ENCODE data around the gene KMO. TPM values are rescaled to one million over a fixed set of nuclear protein-coding genes. Genes with fewer than 3 reads are reported as not detected.
A peak's percentile ranks its signal among the peaks of the same experiment; 100 is the strongest.

Gene KMO
- total RNA-seq, 1 donor from 2014 or later, result 0.10 TPM

DNA sequence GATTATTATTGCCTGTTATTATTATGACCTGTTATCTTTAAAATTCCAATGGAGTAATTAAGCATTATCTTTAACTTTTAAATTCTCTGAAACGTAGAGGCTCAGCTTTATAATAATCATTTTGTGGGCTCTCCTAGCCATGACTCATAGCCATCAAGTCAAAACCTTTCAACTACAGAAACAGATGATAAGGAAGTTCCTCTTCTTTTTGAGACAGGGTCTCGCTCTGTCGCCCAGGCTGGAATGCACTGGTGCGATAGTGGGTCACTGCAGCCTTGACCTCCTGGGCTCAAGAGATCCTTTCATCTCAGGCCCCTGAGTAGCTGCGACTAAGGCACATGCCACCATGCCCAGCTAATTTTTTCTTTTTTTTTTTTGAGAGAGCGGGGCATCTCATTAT is 64.5 kb downstream of the KMO start:
- no peak for DNase-seq

DNA sequence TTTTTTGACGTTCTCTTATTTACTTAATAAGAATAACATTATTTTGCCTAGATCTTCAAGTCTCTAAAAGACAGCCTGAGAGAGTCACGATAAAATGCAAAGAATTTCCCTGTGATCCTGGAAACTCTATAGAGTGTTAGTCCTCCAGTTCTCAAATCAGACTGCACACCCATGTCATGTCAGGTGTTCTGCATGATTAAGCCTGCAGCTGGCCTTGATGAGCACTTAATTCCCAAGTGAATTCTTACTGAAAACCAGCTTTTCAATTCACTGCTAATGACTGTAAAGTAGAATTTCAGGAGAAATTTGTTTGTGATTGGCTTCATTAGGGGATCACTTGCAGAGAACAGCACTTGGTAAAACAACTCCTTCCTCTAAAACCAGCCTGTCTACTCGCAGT is 66.1 kb downstream of the KMO start:
- DNase-seq, result no peak

DNA sequence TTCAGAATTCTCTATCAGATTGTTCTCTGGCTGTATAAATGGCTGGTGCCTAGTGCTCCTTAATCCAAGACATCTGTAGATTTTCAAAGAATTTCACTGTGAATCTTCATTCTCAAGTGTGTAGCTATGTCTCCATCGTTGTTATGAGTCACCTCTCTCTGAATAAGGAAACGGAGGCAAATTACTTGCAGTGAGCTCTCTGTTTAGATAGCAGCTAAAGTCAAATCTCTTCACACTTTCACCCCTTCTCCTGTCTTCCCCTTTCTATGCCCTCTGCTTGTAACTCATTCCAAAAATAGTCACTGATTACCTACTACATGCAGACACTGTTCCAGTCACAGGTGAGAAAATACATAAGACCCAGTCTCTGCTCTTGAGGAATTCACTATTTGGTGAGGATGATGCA is 68.3 kb downstream of the KMO start:
- DNase-seq, result no peak

- no peak for DNase-seq
Measured at GRCh38 chr1:241603731-241604245, 71.6 kb downstream of the KMO start.

GRCh38 chr1:241605146-241605805 is 73.1 kb downstream of the KMO start:
- no peak for DNase-seq

DNA sequence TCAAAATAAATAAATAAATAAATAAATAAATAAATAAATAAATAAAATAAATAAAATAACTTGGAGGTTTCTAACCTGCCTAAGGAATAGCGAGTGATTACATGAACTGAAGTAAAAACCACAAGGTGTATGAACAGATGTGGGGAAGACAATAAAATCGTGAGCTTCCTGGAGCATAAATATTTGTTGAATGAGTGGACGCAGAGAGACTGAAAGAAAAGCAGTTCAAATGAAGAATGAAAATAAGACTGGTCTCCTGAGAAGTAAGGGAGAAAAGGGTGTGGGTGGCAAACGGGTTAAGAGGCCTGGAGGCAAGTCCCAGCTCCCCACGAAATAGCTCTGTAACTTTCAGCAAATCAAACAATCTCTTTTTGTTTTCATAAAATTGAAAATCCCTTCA is 74.4 kb downstream of the KMO start:
- DNase-seq, result no peak

DNA sequence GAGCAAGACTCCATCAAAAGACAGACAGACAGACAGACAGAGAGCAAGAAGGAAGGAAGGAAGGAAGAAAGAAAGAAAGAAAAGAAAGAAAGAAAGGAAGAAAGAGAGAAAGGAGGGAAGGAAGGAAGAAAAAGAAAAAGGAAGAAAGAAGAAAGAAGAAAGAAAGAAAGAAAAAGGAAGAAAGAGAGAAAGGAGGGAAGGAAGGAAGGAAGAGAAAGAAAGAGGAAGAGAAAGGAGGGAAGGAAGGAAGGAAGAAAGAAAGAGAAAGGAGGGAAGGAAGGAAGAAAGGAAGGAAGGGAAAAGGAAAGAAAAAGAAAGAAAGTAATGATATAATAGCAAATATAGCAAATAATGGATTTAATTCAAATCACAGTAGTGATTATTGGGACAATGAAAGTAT is 75.3 kb downstream of the KMO start:
- DNase-seq, result no peak

DNA sequence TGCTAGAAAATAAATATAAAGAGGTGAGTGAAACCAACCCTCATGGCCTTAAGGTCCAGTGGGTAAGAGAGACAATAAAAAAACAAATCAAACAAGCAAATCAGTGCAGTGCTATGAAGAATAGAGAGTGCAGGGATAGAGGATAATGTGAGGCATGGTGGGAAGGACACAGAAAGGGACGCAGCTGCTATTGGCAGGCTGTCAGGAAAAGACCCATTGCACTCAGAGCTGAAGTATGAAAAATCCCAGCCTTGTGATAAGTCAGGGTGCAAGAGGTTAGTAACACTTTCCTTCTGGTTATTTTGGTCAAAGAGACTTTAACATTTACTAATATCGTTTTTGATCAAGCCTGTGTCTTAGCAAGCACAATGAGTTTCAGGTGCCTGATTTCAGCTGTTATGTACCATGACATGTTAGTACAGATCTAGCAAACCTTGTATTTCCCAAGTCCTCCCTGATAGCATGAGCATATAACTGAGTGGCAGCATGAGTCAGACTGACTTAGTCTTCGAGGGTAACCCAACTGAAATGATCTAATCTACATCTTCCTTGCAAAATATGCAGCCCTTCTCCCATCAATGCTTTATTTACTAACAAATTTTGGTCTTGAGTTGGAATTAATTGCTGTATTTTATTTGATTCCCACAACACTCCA is 76.3 kb downstream of the KMO start:
- peak; percentile 12 for DNase-seq

DNA sequence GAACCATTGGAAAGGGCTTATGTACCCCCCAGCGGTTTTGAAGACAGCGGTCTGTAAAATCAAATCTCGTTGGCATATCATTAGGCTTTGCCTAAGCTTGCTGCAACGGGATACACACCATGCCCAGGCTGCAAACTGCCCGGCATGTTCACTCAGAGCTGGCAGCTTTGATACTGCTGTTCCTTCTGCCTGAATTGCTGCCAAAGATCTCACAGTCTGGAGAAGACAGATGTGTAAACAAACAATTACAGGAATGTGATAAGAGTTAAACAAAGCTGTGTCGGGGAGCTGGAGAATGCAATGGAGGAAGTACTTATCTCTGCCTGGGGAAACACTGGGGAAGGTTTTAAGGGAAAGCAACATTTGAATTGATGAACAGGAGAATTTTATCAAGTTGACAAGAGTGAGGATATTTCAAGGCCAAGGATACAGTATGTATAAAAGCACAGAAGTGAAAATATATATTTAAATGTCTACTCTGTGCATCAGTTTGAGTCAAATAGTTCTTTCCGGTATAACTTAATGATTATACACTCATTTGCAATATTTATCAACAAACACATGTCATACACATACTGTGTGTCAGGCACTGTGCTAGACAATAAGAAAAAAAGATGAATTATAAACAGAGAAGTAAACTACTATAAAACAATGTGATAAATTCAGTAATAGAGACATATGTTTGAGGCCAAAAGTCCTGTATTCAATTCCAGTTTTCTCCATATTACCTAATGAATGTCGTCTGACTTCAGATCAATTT is 78.1 kb downstream of the KMO start:
- DNase-seq, result peak; percentile 9

DNA sequence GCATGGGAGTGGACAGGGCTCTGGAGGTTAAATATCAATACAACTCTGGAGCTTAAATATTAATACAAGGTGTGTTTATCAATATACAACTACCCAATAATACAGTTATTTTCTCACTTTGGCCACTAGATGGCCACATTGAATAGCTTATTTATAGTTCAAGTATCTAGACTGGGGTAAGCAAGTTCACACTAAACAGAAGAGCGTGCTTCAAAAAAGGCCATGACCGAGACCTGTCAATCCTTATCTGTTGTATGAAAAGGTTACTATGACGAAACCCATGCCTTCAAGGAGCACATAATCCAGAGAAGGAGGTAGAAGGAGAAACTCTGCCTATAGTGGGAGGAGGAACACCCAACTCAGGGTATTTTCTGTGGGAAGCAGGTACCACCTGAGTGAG is 78.9 kb downstream of the KMO start:
- DNase-seq, result peak; percentile 76

DNA sequence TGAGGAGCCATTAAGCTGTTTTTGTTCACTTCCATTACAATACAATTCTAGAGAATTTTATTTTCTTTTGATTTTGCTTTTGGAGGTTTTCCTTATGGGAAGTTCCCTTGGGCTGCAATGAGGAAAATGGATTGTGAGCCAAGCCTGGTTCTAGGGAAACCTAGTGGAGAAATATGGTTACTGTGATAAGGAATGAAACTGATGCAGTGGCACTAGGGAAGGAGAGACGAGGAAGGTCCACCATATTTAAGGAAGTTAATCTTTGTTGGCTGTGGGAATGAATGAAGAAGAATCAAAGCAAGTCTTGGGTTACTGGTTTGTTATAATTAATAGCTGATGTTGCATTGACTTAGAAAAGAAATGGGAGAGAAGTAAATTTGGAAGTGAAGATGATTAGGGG is 79.6 kb downstream of the KMO start:
- no peak for DNase-seq

- no peak for DNase-seq
Measured at GRCh38 chr1:241612533-241613477, 80.6 kb downstream of the KMO start.

DNA sequence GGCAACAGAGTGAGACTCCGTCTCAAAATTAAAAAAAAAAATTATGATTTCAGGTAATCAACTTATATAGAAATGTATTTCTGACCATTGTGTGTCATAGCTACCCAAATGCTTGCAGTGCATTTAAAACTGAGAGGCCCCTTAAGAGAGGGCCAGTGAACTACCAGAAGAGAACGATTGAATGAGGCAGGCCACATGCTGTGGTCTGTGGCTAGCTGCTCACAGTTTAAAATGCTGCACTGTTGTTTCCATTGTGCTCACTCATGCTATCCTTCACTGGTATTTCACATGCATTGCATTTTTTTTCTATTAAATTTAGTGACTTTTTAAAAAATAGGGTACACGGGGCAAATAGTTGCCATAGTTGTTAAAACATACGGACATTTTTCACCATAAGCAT is 82.0 kb downstream of the KMO start:
- no peak for DNase-seq

- no peak for DNase-seq
Measured at GRCh38 chr1:241614572-241614971, 82.4 kb downstream of the KMO start.

DNA sequence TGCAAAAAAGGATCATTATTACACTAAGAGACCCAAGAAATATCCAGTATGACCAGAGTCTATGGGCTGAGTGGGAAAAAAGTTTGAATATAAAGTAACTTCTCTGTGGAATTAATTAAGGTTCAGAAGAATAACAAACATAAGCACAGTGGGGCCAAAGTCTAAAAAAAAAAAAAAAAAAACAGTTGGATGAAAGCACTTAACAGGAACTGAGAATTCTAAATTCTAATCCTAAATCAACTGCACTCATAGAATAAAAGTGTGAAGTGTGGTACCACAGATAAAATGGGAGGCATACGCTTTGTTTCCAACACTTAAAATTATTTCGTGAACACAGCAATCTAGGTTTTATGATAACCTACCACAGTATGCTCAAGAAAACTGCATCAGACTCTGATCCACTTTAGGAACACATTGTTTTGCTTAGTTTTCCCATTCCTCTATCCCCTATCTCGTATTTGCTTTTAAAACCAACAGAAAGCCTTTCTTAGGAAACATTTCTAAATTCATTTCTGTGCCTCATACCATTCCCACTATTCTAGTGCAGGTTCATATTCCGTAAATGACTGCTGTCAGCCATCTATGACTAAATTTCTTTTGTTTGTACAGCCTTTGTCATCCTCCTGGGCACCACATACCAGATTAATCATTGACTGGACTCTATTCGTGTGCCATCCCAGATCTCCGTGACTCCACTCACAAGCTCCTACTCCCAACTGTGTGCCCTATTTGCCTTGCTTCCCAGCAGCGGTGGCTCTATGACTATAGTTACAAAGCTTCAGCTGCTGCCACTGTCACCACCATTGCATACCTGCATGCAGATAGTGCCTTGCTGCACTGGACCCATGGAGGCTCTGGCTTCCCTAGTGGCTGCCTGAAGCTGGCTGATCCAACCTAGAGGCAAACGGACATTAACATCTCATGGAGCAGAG is 83.1 kb downstream of the KMO start:
- no peak for DNase-seq

DNA sequence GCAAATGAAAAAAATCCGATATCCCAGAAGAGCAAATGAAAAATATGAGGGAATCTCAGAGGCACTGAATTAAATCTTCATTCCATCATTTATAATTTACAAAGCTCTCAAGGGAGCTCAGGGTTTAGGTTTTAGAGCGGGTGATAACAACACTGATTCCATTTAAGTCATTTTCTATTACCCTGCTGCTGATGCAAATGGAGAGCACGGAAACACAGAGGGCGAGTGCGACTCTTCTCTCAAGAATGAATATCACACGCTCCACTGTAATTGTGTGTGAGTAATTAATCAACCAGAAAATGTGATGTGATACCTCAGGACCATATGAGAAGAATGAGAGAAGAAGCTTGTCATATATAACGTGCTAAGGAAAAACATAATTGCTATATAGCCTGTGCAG is 85.2 kb downstream of the KMO start:
- DNase-seq, result no peak

DNA sequence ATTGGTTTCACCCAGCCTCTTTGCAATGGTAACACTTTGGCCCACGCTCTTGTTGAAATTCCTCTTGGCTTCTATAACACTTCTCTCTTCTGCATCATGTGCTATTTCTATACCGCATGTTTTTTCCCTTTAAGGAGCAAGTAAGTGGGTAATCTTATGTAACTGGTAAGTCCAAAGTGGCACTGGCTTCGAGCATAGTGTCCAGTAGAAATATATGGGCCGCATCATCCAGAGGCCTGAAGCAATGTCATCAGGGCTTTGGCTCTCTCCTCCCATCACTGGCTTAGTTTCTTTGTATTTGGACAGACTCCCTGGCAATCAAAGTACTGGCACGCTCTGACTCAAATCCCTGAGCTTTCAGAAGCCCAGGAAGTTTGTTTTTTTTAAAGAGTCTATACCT is 90.5 kb downstream of the KMO start:
- DNase-seq, result no peak

DNA sequence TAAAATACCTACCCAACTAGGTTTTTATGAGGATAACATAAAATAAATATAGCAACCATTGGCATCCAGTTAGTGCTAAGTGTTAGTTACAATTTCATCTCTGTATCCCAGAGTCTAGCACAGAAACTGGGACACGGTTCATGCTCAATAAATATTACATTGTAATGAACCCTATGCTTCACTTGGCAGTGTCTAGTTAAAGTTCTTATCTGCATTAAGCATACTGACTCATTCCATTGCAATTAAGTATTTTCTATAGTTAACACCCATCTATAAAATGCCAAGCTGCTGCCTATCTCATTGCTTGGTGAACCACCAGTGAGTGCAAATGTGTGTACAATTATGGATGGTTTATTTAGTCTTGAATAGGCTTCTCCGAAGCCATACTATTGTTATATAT is 92.8 kb downstream of the KMO start:
- no peak for DNase-seq

DNA sequence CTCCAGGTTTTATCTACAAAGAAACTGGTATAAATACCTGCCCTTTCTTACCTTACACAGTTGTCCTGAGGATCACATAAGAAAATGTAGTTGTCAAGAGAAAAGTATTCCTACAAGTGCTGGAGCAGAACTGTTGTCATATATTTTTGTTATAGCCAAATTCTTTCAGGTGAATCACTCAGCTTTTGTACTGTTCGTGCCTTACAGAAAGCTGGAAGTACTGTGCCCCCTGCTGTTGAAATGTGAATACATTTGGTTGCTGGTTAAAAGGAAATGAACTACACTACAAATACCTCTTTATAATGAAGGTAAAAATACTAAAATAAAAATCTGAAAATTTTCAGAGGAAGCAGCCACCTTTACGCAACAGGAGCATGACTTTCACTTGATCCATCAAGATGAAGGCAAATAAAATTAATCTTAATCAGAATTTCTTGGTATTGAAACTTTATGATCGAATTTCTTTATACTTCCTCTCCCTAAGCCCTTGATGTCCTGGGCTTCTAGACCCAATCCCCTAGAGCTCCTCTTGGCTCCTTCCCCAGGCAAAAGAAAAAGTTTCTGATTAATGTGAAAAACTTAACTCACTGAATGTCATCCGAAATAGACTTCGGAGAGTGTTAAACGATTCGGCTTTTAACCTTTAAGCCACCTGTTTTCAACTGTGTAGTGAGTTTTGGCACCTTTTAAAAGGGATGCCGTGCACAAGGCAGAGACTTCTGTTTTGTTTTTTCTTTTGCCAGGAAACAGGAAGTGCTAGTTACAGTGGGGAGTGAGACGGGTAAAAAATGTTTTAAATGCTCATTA is 95.5 kb downstream of the KMO start:
- peak; percentile 20 for DNase-seq

DNA sequence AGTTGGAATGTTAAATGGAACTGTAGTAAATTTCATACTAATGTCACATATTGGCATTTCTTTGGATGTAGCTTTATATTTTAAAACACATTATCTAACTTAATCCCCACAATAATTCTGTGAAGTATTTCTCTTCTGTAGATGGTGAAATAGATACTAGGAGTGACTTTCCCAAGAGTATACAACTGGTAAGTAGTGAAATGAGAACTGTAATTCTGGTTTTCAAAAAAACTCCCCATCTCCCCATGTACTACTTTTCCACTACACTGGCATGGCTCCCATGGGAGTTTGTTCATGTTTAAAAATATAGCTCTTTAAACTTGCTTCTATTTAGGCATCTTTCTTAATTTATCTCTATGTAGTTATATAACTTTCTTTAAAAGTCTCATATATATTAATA is 97.8 kb downstream of the KMO start:
- no peak for DNase-seq
